ENCODE results near the gene ZNF280A. TPM values are rescaled to one million over a fixed set of nuclear protein-coding genes. Genes with fewer than 3 reads are reported as not detected.

ZNF280A gene
- total RNA-seq, 4 donors from 2014 or later, result not detected

GRCh38 chr22:22536916-22537315, 16.8 kb upstream of the ZNF280A start:
- TF ChIP-seq, protein P1, sequence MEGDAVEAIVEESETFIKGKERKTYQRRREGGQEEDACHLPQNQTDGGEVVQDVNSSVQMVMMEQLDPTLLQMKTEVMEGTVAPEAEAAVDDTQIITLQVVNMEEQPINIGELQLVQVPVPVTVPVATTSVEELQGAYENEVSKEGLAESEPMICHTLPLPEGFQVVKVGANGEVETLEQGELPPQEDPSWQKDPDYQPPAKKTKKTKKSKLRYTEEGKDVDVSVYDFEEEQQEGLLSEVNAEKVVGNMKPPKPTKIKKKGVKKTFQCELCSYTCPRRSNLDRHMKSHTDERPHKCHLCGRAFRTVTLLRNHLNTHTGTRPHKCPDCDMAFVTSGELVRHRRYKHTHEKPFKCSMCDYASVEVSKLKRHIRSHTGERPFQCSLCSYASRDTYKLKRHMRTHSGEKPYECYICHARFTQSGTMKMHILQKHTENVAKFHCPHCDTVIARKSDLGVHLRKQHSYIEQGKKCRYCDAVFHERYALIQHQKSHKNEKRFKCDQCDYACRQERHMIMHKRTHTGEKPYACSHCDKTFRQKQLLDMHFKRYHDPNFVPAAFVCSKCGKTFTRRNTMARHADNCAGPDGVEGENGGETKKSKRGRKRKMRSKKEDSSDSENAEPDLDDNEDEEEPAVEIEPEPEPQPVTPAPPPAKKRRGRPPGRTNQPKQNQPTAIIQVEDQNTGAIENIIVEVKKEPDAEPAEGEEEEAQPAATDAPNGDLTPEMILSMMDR (IDR thresholded peaks at IDR 0.05; ENCODE audit: low read depth), result no peak

DNA sequence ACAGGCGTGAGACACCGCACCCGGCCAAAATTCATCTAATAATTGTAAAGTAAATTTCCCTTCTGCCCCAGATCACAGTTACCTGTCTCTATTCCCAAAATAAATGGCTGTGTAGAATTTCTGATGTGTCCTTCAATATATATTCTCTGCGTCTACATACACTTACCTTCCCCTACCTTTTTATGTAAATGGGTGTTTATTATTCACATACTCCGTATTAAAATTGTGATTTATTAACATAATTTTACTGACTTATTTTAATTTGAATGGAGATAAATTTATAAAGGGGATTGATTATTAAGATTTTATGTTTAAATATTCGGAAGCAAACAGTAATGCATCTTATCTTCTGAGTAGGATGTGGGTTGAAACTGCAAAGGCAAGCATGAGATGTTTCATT, 16.4 kb upstream of the ZNF280A start:
- TF ChIP-seq, protein P1 (IDR thresholded peaks at IDR 0.05; ENCODE audit: low read depth), result no peak

DNA sequence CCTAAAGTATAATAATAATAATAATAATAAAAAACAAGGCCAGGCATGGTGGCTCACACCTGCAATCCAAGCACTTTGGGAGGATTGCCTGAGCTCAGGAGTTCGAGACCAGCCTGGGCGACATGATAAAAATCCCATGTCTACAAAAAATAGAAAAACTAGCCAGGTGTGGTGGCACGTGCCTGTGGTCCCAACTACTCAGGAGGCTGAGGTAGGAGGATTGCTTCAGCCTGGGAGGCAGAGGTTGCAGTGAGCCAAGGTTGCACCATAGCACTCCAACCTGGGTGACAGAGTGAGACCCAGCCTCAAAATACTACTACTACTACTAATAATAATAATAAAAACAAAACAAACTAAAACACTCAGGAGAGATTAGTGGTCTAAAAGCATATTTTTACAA, 15.6 kb upstream of the ZNF280A start:
- TF ChIP-seq, protein P1 (IDR thresholded peaks at IDR 0.05; ENCODE audit: low read depth), result no peak

DNA sequence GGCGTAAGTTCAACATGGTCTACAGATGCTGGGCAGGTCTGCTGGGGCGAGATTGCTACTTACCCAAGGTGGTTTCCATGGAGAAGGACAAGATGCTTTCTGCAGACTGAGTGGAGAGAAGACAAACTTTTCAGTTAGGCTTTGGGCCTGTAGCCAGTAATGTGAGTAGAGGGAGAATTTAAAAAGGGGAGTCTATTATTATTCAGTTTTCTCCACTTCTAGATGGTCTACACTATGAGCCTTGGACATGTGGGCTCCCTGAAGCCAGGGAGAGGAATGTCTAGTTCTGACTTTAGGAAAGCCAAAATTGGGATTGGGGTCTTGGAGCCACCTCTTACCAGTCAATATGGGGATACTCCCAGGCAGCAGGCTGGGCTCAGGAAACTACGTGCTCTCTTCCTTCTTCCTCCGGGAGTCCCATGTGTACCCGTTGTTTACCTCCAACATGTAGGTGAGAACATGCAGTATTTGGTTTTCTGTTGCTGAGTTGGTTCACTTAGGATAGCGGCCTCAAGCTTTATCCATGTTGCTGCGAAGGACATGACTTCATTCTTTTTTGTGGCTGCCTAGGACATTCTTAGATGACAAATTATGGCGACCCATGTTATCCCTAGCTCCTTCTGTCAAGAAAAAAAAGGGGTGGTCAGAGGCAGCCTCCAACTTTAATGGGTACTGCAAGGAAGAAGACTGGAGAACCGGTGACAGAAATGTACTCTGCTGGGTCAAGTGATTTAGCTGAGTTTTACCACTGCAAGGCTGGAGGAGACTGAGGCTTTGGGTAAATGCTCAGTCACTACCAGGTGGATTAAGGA, 14.7 kb upstream of the ZNF280A start:
- TF ChIP-seq, protein P1 (IDR thresholded peaks at IDR 0.05; ENCODE audit: low read depth), result no peak

DNA sequence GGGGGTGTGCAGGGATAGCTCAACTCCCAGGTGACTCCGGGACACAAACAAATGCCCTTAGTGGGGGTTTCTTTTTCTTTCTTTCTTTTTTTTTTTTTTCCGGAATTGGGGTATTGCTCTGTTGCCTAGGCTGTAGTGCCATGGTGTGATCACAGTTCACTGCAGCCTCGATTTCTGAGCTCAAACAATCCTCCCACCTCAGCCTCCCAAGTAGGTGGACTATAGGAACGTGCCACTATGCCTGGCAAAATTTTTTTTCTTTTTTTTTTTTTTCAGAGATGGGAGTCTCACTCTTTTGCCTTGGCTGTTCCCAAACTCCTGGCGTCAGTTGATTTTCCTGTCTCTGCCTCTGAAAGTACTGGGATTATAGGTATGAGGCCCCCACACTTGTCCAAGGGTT, 13.8 kb upstream of the ZNF280A start:
- TF ChIP-seq, protein P1 (IDR thresholded peaks at IDR 0.05; ENCODE audit: low read depth), result no peak

- TF ChIP-seq, protein P1 (IDR thresholded peaks at IDR 0.05; ENCODE audit: low read depth), result no peak
Measured at GRCh38 chr22:22533417-22533816, 13.3 kb upstream of the ZNF280A start.

DNA sequence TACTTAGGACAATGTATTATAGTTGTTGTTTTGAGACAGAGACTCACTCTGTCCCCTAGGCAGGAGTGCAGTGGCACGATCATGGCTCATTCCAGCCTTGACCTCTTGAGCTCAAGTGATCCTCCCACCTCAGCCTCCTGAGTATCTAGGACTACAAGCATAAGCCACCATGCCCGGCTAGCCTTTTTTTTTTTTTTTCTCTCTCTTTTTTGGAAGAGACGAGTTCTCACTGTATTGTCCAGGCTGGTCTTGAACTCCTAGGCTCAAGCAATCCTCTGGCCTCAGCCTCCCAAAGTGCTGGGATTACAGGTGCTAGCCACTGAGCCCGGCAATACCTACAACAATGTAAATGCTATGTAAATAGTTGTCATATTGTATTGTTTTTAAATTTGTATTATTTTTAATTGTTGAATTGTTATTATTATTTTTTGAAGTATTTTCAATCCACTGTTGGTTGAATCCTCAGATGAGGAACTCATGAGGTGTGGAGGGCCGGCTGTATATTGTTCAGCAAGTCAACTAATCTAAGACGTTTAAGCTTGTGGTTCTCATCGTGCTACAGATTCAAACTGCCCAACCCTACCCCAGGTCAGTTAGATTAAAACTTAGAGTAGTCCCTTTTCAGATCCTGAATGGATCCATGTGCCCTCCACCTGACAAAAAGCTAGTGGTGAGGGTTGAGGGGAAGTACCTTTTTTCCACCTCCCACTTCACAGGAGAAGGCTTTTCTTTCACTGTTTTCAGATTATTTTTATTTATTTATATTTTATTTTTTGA, 11.9 kb upstream of the ZNF280A start:
- TF ChIP-seq, protein P1 (IDR thresholded peaks at IDR 0.05; ENCODE audit: low read depth), result no peak
